Heart left ventricle (tissue), 13 donors: ENCODE data around the gene CNOT4.

Experiments
- CTCF ChIP-seq, 12 donors: fragments of 200-600 bp; sonication (generic) in 4 of 12; IDR thresholded peaks; one replicate each; pipeline versions ENCODE4 v1.5.0 to v1.8.0; 2018 to 2022; ENCODE audit warnings: antibody characterized with exemption in 12 of 12, mild to moderate bottlenecking in 5 of 12
- POLR2A ChIP-seq, 2 donors: fragments of 450-650 bp; IDR thresholded peaks; one replicate each; pipeline ENCODE4 v1.6.1; 2017; ENCODE audit warnings: antibody characterized with exemption in 2 of 2, mild to moderate bottlenecking in 2 of 2, moderate library complexity in 2 of 2
- donor health status: ischemic (EF 13 %, LVEDD 7.1; RV severe dilation, severe dysfunction).
- donor health status: DM: no; HTN: yes; CAD: no.
- donor health status: DM: no; HTN: no; CAD: no.
- donor health status: ischemic (EF 25% LVEDD 6.9; RV normal size, moderate dysfunction).
- donor health status: ischemic (EF 25% LVEDD 5.7; RV mildly dilated, moderate dysfunction).
- donor health status: ischemic (EF 35%, LVEDD 5.7; RV mildly dilated, moderate dysfunction).
- donor health status: nonischemic (EF 11% LVEDD 7.7; RV severe dilation, severe dysfunction).
- donor health status: DM: yes; HTN: yes; CAD: no.
- donor health status: PGD.
- donor health status: ischemic (EF 29% LVEDD 5.4; RV normal size, mild dysfunction).
- donor health status: nonischemic (EF 23%, LVEDD 6.1; RV moderate dilation, normal function).

- TF ChIP-seq CTCF (IDR thresholded peaks at IDR 0.05), result no peak
- TF ChIP-seq POLR2A (IDR thresholded peaks at IDR 0.05), result no peak
Observed at GRCh38 chr7:135420786-135421185, 89.1 kb downstream of the CNOT4 start.
